GM10266 (cell line): ENCODE data around the gene NRP1.

Experiments
- DNase-seq: peaks from one replicate; pipeline ENCODE4 v3.0.0; 2012; ENCODE audit errors: extremely low spot score
- TF ChIP-seq, protein P1 (sequence below): IDR thresholded peaks from 2 replicates; pipeline ENCODE4 v1.5.1; 2012; ENCODE audit warnings: mild to moderate bottlenecking, low read depth; ENCODE audit not compliant: control insufficient read depth, insufficient read depth; ENCODE audit errors: missing control alignments

The NRP1 gene

DNA sequence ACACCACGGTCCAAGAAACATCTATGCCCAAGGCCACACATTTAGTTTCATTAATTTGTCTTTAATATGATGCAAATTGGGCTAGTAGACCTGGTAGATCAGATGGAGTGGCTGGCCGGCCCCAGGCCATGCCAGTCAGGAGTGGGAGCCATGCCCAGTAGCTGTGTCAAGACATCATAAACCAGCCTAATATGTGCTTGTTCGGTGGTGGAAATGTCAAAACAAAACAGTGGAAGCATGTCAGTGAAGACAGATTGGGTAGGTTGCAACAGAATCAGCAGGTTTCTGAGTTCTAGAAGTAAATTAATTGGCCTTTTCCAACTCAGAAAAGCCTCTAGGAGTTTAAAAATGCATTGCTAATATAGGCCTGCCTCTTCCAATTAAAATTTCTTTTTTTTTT, 124.7 kb downstream of the NRP1 start:
- TF ChIP-seq, protein P1, sequence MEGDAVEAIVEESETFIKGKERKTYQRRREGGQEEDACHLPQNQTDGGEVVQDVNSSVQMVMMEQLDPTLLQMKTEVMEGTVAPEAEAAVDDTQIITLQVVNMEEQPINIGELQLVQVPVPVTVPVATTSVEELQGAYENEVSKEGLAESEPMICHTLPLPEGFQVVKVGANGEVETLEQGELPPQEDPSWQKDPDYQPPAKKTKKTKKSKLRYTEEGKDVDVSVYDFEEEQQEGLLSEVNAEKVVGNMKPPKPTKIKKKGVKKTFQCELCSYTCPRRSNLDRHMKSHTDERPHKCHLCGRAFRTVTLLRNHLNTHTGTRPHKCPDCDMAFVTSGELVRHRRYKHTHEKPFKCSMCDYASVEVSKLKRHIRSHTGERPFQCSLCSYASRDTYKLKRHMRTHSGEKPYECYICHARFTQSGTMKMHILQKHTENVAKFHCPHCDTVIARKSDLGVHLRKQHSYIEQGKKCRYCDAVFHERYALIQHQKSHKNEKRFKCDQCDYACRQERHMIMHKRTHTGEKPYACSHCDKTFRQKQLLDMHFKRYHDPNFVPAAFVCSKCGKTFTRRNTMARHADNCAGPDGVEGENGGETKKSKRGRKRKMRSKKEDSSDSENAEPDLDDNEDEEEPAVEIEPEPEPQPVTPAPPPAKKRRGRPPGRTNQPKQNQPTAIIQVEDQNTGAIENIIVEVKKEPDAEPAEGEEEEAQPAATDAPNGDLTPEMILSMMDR, result no peak
- DNase-seq, result no peak

DNA sequence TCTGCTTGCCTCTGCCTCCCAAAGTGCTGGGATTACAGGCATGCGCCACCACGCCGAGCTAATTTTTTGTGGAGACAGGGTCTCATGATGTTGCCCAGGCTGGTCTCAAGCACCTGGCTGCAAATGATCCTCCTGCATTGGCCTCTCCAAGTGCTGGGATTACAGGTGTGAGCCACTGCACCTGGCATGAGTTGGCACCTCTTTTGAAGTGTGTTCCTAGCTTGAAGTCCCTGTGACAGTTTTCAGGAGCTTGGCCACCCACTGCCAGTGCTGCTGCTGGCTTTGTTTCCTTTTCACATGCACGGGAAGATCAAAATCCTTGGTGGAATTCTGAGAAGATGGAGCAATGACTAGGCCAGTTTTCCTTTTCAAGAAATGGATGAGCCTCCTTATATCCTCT, 126.3 kb downstream of the NRP1 start:
- no peak for DNase-seq
- TF ChIP-seq, protein P1, result no peak

DNA sequence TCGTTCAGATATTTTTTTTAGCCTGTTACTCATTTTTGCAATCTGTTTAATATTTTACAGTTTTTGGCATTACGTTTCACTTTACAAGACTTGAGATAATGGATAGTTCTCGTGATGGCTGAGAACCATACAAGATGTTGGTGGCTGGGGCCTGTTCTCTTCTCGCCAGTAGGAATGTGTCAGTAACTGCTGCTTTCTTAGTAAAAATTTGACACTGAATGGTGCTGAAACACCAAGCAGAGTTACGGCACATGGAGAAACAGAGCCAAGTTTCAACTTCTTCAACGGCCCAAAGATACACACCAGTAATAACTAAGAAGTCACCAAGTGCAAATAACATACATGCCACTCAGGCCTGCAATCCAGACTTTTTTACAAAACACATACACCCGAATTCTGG, 130.4 kb downstream of the NRP1 start:
- DNase-seq, result no peak
- TF ChIP-seq, protein P1, result no peak

DNA sequence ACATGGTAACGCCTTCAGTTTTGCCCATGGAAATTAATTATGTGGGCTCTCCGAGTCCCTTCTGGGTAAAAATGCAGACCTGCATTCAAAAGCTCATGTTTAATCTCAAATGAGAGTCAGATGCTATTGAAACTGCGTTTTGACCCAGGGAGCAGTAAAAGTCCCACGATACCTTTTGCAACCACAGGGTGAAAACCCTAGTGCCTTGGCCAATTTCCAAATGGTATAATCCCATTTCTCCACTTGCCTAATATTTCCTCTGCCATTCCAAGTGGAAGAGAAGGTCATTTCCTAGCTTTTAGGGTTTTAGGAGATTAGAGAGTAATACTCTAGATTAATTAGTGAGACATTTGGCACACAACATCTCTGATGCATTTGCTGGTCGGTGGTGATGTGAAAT, 132.5 kb downstream of the NRP1 start:
- TF ChIP-seq, protein P1, result no peak
- no peak for DNase-seq

DNA sequence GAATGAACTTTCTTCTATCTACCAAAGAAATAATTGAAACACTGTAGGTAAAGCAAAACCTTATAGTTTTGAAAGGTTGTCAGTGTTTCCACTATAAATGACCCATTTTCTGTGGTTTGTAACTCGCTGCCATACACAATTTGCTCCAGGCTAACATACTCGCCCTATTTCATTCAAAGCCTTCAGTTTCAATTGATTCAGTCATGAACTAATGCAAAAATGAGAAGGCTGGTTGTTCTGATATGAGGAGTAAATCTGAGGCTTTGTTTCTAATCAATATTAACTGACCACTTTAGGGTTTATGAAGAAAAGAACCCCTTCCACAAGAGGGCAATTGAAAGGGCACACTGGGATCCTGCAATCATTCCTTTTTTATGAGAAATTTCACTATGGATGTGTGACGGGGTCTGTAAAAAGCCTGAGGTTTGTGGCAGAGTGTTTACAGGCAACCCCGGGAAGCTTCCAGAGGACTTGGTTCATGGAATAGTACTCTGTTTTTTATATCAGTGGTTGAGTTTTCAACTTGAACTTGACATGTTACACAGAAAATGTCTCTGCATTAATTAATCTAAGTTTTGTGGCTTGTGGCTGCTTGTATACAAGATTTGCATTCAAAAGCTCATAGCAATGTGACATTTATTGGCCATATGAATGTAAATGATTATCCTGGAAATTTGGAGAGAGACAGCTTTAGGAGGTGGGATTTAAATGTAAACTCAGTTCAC, 133.2 kb downstream of the NRP1 start:
- TF ChIP-seq, protein P1, result no peak
- DNase-seq, result no peak

DNA sequence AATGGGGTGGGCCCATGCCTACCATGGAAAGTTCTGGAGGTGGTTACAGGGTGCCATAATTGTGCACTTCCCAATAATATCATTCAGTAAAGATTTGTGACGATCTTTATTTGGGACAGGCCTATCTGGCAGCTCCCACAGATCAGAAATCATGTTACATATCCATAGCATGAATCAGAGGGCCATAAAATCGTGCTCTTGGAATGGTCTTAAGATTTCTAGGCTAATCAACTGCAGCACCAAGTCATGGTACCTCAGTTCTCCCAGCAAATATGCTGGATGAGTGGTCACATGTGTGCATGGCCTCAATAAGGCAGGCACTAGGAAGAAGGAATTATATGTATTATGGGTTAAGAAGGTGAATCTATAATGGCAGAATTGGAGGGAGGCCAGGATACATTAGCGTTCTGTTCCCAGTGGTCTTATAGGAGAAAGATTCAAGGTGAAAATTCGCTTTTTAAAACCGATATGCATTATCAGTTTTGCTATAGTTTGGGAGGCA, 134.7 kb downstream of the NRP1 start:
- DNase-seq, result no peak
- TF ChIP-seq, protein P1, result no peak

DNA sequence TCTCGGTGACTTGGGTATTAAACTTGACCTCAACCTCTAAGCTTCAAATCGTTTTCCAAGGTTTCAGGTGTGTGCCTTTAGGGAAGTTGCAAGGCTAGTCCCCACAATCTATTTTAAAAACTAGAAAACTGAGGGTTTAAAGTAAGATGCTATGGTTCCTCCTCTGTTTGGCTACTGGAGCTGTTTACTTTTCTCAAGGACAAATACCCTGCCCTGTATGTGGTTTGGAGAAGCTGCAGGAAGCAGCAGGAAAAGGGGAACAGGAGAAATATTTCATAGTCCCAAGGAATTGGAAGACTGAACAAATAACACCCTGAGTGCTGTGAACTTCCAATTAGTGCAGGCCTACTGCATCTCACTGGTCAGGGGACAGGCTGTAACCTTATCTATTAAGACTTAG, 135.9 kb downstream of the NRP1 start:
- TF ChIP-seq, protein P1, result no peak
- DNase-seq, result no peak
